BJ (cell line): ENCODE data around the gene ALDH3B2. TPM values are rescaled to one million over a fixed set of nuclear protein-coding genes. Genes with fewer than 3 reads are reported as not detected.
"Not testable (repeated sequence)": the region's sequence is repeated elsewhere in the genome, so short reads cannot be mapped to it uniquely, and the experiment has no call there.

Experiments used
- CTCF ChIA-PET: fragments of 350-600 bp; formaldehyde crosslinking; extraction: SDS; loops from one replicate; lab custom pipeline; 2021; ENCODE audit warnings: antibody characterized with exemption, inconsistent platforms; lab: Yijun Ruan, JAX
- POLR2A ChIA-PET: fragments of 300-600 bp; sonication (Branson Sonifier 250); formaldehyde crosslinking; extraction: SDS; loops from one replicate; lab custom pipeline; 2021; ENCODE audit warnings: antibody characterized with exemption; lab: Charles Lee
- DNase-seq: peaks from one replicate; pipeline ENCODE4 v3.0.0-alpha.2; 2011; ENCODE audit warnings: low read depth
- H3K27me3 ChIP-seq: 2 replicates; pipeline ENCODE4 v1.6.0; 2011; ENCODE audit warnings: low read length; ENCODE audit not compliant: control insufficient read depth, insufficient read depth
- H3K36me3 ChIP-seq: 2 replicates; pipeline ENCODE4 v1.5.1; 2011; ENCODE audit warnings: low read length; ENCODE audit not compliant: control insufficient read depth, insufficient read depth
- H3K4me3 ChIP-seq: 2 replicates; pipeline ENCODE4 v1.5.1; 2011; ENCODE audit warnings: low read depth, mild to moderate bottlenecking, control low read depth, low read length
- CTCF ChIP-seq: IDR thresholded peaks from 2 replicates; pipeline ENCODE4 v1.5.1; 2011; ENCODE audit warnings: low read depth, mild to moderate bottlenecking, control low read depth, inconsistent platforms, low read length, moderate library complexity; ENCODE audit not compliant: insufficient read depth
- polyA plus RNA-seq: library from polyadenylated mRNA; depleted of rRNA; stranded (reverse); fragments of >200 nt; gene quantifications from 2 replicates; pipeline ENCODE4 v1.2.3, GENCODE V29; 2011

Gene ALDH3B2
- polyA plus RNA-seq, 1 experiment = not detected

GRCh38 chr11:67639438-67639859, 35.0 kb downstream of the ALDH3B2 start, which contains the start of gene TBX10:
Gene TBX10, minus strand, starts transcription at chr11:67639763. Its CDS starts 291 bp downstream, at chr11:67639472.
- ChIA-PET CTCF (interaction anchor here (1.3 to 2.6 kb wide), 4 partner anchors 9 to 12 kb away, joined by 3 to 11 read pairs (median 6); partner anchors contain the start of gene NUDT8), POLR2A (no interaction called here)
- Histone ChIP-seq H3K36me3 (no peaks in the 10 kb centered on the region), H3K27me3 (0 out of 2 replicates have a peak, but pooled peaks cover 5% of the 10 kb centered on the region), H3K4me3 (no peak within 1 kb of the TSS)
- DNase-seq = no peak
- TF ChIP-seq CTCF = no peak

GRCh38 chr11:67638535-67639437, 35.6 kb downstream of the ALDH3B2 start:
- no peak for TF ChIP-seq CTCF
- no peak for DNase-seq
- no peak overlapping the region for H3K4me3 ChIP-seq
- 0 out of 2 replicates have a peak, but pooled peaks cover 5% of the 10 kb centered on the region for H3K27me3 ChIP-seq
- no peaks in the 10 kb centered on the region for H3K36me3 ChIP-seq
- CTCF ChIA-PET = interaction anchor here (1.5 to 2.6 kb wide), 3 partner anchors 8 to 13 kb away, joined by 6 to 11 read pairs (median 7); partner anchors contain the start of gene NUDT8
- POLR2A ChIA-PET = no interaction called here

- H3K36me3 ChIP-seq, POLR2A ChIA-PET, DNase-seq, H3K27me3 ChIP-seq, H3K4me3 ChIP-seq: not testable (repeated sequence)
- CTCF ChIA-PET = interaction anchor here (1.4 to 2.6 kb wide), 2 partner anchors 14 to 22 kb away, joined by 5 to 11 read pairs; no protein-coding TSS in a partner anchor
These were observed 37.0 kb downstream of the ALDH3B2 start for GRCh38 chr11:67637441-67637840.

DNA sequence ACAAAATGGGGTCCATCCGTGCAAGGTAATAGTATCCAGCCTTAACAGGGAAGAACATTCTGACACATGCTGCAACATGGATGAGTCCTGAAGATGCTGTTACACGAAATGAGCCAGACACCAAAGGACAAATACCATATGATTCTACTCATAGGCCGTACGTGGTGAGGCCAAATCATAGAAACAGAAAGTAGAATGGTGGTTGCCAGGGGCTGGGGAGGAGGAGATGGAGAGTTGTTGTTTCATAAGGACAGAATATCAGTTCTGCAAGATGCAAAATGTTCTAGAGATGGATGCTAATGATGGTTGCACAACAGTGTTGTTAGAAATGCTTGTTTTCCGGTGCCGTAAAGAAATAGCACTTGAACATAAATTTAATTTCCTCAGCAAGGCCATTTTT, 37.5 kb downstream of the ALDH3B2 start:
- DNase-seq = no peak
- Histone ChIP-seq H3K27me3 (0 out of 2 replicates have a peak, but pooled peaks cover 5% of the 10 kb centered on the region), H3K36me3 (no peaks in the 10 kb centered on the region), H3K4me3 (no peak overlapping the region)
- no peak for TF ChIP-seq CTCF
- CTCF ChIA-PET = interaction anchor here (1.4 kb wide), 1 partner anchor 23 kb away, joined by 5 read pairs; no protein-coding TSS in a partner anchor
- POLR2A ChIA-PET = no interaction called here

- no peak for DNase-seq
- TF ChIP-seq CTCF = no peak
- CTCF ChIA-PET = interaction anchor here (0.6 to 7.2 kb wide), 3 partner anchors 23 to 1239 kb away, joined by 3 to 65 read pairs (median 3); no protein-coding TSS in a partner anchor
- Histone ChIP-seq H3K27me3 (0 out of 2 replicates have a peak, but pooled peaks cover 1% of the 10 kb centered on the region), H3K4me3 (no peak overlapping the region), H3K36me3 (no peaks in the 10 kb centered on the region)
- POLR2A ChIA-PET = no interaction called here
These were observed 39.2 kb downstream of the ALDH3B2 start for GRCh38 chr11:67635231-67635521.
